HG02763 (cell line): ENCODE measurements around the gene CCDC38.
"Not testable (repeated sequence)": the region's sequence is repeated elsewhere in the genome, so short reads cannot be mapped to it uniquely, and the experiment has no call there.

Source experiments
- ATAC-seq: cut with Tn5 transposase; IDR thresholded peaks from one replicate; pipeline ENCODE4 v1.9.1; 2021; ENCODE audit warnings: mild to moderate bottlenecking, moderate library complexity; ENCODE audit not compliant: unreplicated experiment

The CCDC38 gene

DNA sequence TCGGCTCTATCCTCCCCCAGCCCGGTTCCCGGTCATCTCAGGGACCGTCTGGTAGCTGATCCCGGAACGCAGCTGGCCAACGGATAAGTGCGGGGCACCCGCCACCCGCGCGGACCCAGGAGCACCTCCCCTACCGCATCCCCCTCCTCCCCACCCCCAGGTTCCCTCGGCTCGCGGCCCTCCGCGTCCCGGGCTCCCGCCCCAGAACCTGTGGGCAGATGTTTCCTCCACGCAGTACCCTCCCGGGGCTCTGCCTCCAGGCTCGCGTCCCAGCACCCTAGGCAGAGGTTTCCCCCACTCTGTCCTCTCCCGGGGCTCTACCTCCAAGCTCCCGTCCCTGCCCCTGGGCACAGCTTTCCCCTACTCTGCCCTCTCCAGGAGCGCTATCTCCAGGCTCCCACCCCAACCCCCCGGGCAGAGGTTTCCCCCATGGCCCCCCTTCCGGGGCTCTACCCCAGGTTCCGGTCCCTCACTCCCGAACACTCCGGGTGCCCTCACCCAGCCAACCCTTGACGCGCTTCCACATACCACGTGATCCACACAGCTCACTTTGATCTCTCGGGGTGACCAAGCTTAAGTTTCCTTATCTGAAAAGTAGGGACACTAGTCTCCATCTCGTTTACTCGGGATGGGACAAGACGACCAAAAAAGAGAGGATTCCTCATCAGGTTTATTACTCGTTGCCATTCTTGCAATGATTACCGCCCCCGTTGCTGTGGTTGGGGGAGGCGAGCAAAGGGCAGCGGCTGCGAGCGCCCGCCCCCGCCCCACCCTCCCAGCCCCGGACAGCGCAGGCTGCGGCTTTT lies at the start of gene CCDC38:
TSS of gene CCDC38 (minus strand) at position 91 of the 806 bp plus-strand sequence. CDS start 6,105 bp downstream, outside the sequence.
- ATAC-seq, result peak; percentile 98

DNA sequence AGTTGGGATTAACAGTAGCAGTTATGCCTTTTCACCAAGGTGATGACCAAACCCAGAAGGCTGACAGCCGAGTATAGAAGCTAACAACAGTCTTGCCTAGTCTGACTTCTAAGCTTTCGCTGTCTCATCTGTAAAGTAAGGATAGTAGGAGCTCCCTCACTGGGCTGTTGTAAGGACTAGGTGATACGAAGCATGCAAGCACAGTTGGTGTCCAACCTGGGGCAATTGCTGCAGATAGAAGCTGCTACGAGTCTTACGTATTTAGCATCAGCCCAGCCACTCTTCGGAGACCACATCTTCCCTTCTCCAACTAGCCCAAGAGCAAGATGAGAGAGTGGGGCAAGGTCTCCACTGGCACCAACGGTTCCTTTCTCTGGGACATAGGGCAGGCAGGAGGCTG lies 47.7 kb upstream of the CCDC38 start:
- ATAC-seq, result no peak

- ATAC-seq, result no peak
Observed at GRCh38 chr12:95989504-95990123, 47.2 kb upstream of the CCDC38 start.

- no peak for ATAC-seq
Observed at GRCh38 chr12:95988506-95989275, 46.3 kb upstream of the CCDC38 start.

GRCh38 chr12:95986635-95987570 lies 44.5 kb upstream of the CCDC38 start:
- no peak for ATAC-seq

- ATAC-seq, result no peak
Observed at GRCh38 chr12:95984682-95985081, 42.3 kb upstream of the CCDC38 start.

DNA sequence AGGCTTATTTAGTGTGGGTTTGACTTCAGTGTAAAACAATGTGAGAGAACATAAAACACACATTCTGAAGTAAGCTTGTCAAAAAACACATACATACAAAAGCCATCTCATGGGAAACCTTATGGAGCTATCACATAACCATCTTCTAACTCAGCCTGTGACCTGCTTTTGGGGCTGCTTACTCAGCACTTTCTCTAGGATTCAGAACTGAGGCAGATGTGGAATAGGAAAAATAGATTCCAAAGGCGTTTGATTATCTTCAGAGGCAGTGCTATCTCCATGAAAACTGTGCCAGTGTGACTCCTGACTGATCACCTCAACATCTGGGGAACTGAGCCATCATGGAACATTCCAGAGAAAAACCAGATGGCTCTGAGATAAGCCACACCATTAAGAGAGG lies 40.2 kb upstream of the CCDC38 start:
- no peak for ATAC-seq

DNA sequence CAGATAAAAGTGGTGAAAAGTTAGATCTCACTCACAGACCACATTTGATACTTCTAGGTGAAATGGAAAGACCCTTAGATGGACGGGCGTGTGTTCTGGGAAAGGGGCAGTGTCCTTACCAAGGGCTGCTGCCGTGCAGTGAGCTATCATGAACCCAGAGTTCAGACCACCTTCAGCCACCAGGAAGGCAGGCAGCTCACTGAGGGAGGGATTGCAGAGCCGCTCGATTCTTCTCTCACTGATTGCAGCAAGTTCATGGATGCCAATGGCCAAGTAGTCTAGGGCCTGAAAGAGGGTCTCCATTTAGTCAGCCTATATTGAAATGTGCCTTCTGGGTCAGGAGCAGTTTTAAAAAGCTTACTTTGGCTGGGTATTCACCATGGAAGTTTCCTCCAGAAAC lies 38.0 kb upstream of the CCDC38 start:
- no peak for ATAC-seq

- no peak for ATAC-seq
Observed at GRCh38 chr12:95978774-95979173, 36.4 kb upstream of the CCDC38 start.

- no peak for ATAC-seq
Observed at GRCh38 chr12:95978351-95978750, 35.9 kb upstream of the CCDC38 start.

GRCh38 chr12:95977764-95978305 lies 35.4 kb upstream of the CCDC38 start:
- ATAC-seq, result no peak

GRCh38 chr12:95976416-95976832 lies 34.0 kb upstream of the CCDC38 start:
- no peak for ATAC-seq

- ATAC-seq, result no peak
Observed at GRCh38 chr12:95975491-95975890, 33.1 kb upstream of the CCDC38 start.

- ATAC-seq, result no peak
Observed at GRCh38 chr12:95974358-95974757, 31.9 kb upstream of the CCDC38 start.

- ATAC-seq, result no peak
Observed at GRCh38 chr12:95972832-95973456, 30.5 kb upstream of the CCDC38 start.

GRCh38 chr12:95970905-95971304 lies 28.5 kb upstream of the CCDC38 start:
- no peak for ATAC-seq

DNA sequence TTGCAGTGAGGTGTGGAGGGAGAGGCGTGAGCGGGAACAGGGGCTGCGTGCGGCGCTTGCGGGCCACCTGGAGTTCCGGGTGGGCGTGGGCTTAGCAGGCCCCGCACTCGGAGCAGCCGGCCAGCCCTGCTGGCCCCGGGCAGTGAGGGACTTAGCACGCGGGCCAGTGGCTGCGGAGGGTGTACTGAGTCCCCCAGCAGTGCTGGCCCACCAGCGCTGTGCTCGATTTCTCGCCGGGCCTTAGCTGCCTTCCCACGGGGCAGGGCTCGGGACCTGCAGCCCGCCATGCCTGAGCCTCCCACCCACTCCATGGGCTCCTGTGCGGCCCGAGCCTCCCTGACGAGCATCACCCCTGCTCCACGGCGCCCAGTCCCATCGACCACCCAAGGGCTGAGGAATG lies 26.7 kb upstream of the CCDC38 start:
- not testable (repeated sequence) for ATAC-seq

DNA sequence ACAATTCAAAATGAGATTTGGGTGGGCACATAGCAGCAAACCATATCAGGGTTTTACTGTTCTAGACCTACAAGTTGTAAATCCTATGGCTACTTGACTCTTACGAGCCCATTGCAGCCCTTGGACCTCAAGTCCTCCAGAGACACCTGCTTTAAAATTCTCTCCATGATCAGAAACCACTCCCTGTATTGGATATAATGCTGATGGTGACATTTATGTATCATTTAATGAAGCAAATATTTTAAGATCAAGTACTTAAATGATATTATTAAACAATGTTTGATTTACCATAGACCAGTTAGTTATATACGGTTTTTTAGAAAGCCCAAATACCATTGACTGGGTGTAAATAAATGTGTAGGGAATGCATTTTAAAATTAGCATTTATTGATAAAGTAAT lies 24.9 kb upstream of the CCDC38 start:
- ATAC-seq, result no peak

DNA sequence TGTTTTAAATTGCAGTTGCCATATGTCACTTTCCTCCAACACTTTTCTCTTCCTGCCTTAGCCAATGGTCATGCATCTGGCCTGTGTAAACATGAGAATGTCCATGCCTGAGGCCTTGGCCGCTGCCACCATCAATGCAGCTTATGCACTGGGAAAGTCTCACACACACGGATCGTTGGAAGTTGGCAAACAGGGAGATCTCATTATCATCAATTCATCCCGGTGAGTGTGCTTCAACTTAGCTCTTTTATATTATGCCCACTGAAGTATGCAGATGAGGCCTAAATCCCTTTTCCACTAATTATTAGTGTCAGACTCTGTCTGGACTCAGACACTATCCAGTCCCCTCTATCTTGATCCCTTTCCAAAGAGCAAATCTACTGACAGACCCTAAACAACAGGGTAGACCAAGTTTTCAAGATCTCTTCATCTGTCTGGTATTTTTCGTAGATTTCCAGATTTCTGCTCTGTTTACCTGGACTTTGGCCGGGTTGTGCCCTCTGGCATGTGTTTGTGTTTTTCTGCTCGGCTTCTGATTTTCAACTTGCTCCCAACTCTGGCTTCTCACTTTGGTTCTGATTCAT lies 24.0 kb upstream of the CCDC38 start:
- ATAC-seq, result no peak
